Astrocyte (in vitro differentiated cells and primary cell): Measurements from ENCODE around the gene HSD3B1.

ENCODE experiments used
- CTCF ChIP-seq: IDR thresholded peaks from 2 replicates; pipeline ENCODE4 v1.5.1; 2011; ENCODE audit warnings: low read depth, mild to moderate bottlenecking, inconsistent platforms, low read length, moderate library complexity; ENCODE audit not compliant: insufficient read depth
- EZH2 ChIP-seq: IDR thresholded peaks from 2 replicates; pipeline ENCODE4 v1.6.1; 2012; ENCODE audit warnings: mild to moderate bottlenecking, low read length, inconsistent platforms; ENCODE audit not compliant: insufficient read depth

GRCh38 chr1:119554183-119554582 lies 47.2 kb downstream of the HSD3B1 start:
- TF ChIP-seq CTCF: no peak
- TF ChIP-seq EZH2: no peak
